ENCODE results near the gene SPATS1. TPM values are rescaled to one million over a fixed set of nuclear protein-coding genes. Genes with fewer than 3 reads are reported as not detected.

SPATS1 gene
- polyA plus RNA-seq, 2 of the 4 experiments (the other 2 are of a cell fraction) = not detected

- FAIRE-seq (no peak), ATAC-seq (no peak), DNase-seq (ENCODE audit: low read depth in 1 of 2, low spot score in 1 of 2) (no peak)
- Histone ChIP-seq H3K4me1 (no peaks in the 10 kb centered on the region), H3K9me3 (no peaks in the 10 kb centered on the region), H3K27ac (no peak overlapping the region), H3K4me3 (no peak overlapping the region), H3K4me2 (no peak overlapping the region)
- ChIA-PET POLR2A (no interaction called here), CTCF (interaction anchor here (0.8 to 1.5 kb wide), 3 partner anchors 8 to 55 kb away, joined by 3 to 4 read pairs (median 3); partner anchors contain the start of gene AARS2)
- TF ChIP-seq ZSCAN20 (CRISPR knock-in tag; IDR thresholded peaks at IDR 0.05) = no peak
- no peak for TF ChIP-seq PBX3 (IDR thresholded peaks at IDR 0.05)
- TF ChIP-seq BCL3 (IDR thresholded peaks at IDR 0.05) = no peak
- no peak for TF ChIP-seq RAD21 (conservative IDR thresholded peaks at IDR 0.05 in 1 of 2, IDR thresholded peaks at IDR 0.05 in 1 of 2)
- TF ChIP-seq ZNF302 (CRISPR knock-in tag; IDR thresholded peaks at IDR 0.05) = no peak
- TF ChIP-seq REST (IDR thresholded peaks at IDR 0.05) = no peak
- no peak for TF ChIP-seq ATOH8 (CRISPR knock-in tag; IDR thresholded peaks at IDR 0.05; ENCODE audit: low read depth)
- TF ChIP-seq HOXB13 (CRISPR knock-in tag; IDR thresholded peaks at IDR 0.05; ENCODE audit: low read depth) = no peak
- TF ChIP-seq HEYL (CRISPR knock-in tag; IDR thresholded peaks at IDR 0.05) = no peak
- no peak for TF ChIP-seq HOXA7 (CRISPR knock-in tag; IDR thresholded peaks at IDR 0.05)
- no peak for TF ChIP-seq SREBF2 (IDR thresholded peaks at IDR 0.05)
- TF ChIP-seq RFX5 (IDR thresholded peaks at IDR 0.05) = no peak
- TF ChIP-seq POLR2AphosphoS2 (conservative IDR thresholded peaks at IDR 0.05; ENCODE audit: low read length) = no peak
- no peak for TF ChIP-seq CEBPB (IDR thresholded peaks at IDR 0.05)
- no peak for TF ChIP-seq EP300 (IDR thresholded peaks at IDR 0.05)
- no peak for TF ChIP-seq NFE2L2 (conservative IDR thresholded peaks at IDR 0.05; ENCODE audit: low read length)
- TF ChIP-seq SMC3 (IDR thresholded peaks at IDR 0.05) = no peak
- no peak for TF ChIP-seq NR3C1 (IDR thresholded peaks at IDR 0.05)
- TF ChIP-seq ESRRA (IDR thresholded peaks at IDR 0.05; ENCODE audit: borderline replicate concordance, low read length) = no peak
- 34% methylated on average over 3 of the region's 3 CpGs for WGBS (ENCODE audit: missing lambda C conversion rate)
Observed at GRCh38 chr6:44321210-44321609, 21.2 kb upstream of the SPATS1 start.

GRCh38 chr6:44327096-44327495, 15.4 kb upstream of the SPATS1 start:
- no peak overlapping the region for H3K27ac ChIP-seq
- no peaks in the 10 kb centered on the region for H3K9me3 ChIP-seq
- H3K4me3 ChIP-seq = no peak overlapping the region
- FAIRE-seq (no peak), DNase-seq (ENCODE audit: low read depth in 1 of 2, low spot score in 1 of 2) (no peak), ATAC-seq (no peak)
- POLR2A ChIA-PET = no interaction called here
- no peaks in the 10 kb centered on the region for H3K4me1 ChIP-seq
- CTCF ChIA-PET = interaction anchor here (1.2 to 5.1 kb wide), 2 partner anchors 11 to 59 kb away, joined by 4 to 38 read pairs; no protein-coding TSS in a partner anchor
- H3K4me2 ChIP-seq = no peak overlapping the region
- TF ChIP-seq CBX8 (IDR thresholded peaks at IDR 0.05) (no peak), POLR2AphosphoS2 (conservative IDR thresholded peaks at IDR 0.05; ENCODE audit: low read length) (no peak), MAX (IDR thresholded peaks at IDR 0.05) (no peak), NFE2L2 (conservative IDR thresholded peaks at IDR 0.05; ENCODE audit: low read length) (no peak), CTCF (IDR thresholded peaks at IDR 0.05) (no peak), ZFP36 (IDR thresholded peaks at IDR 0.05; ENCODE audit: borderline replicate concordance, partially characterized antibody) (no peak), PBX3 (IDR thresholded peaks at IDR 0.05) (no peak), KDM1A (IDR thresholded peaks at IDR 0.05; ENCODE audit: low read depth) (no peak), MAZ (IDR thresholded peaks at IDR 0.05; ENCODE audit: borderline replicate concordance, low read depth, low read length) (no peak), NPAS2 (CRISPR knock-in tag; IDR thresholded peaks at IDR 0.05; ENCODE audit: borderline replicate concordance) (no peak), JUN (IDR thresholded peaks at IDR 0.05) (no peak), ATOH8 (CRISPR knock-in tag; IDR thresholded peaks at IDR 0.05; ENCODE audit: low read depth) (no peak), ZC3H11A (IDR thresholded peaks at IDR 0.05) (no peak)
